A549 (cell line): ENCODE measurements around the gene RAI14.

Experiments
- CHD2 ChIP-seq: fragments of 150-350 bp; IDR thresholded peaks from 2 replicates; pipeline ENCODE4 v1.6.1; 2014; ENCODE audit warnings: low read length; ENCODE audit not compliant: partially characterized antibody
- GATA3 ChIP-seq: IDR thresholded peaks from 2 replicates; pipeline ENCODE4 v1.6.1; 2012; ENCODE audit warnings: borderline replicate concordance
- JUN ChIP-seq, 2 experiments: fragments of >200 bp; sonication (Bioruptor Twin); formaldehyde crosslinking; IDR thresholded peaks; 2 replicates in 1 of 2; 3 replicates in 1 of 2; pipeline ENCODE4 v1.6.1; 2016 to 2017
- KDM5A ChIP-seq: fragments of 200-600 bp; sonication (generic); IDR thresholded peaks from 2 replicates; pipeline ENCODE4 v1.6.1; 2016; ENCODE audit warnings: antibody characterized with exemption, mild to moderate bottlenecking
- MAZ ChIP-seq: fragments of 150-350 bp; IDR thresholded peaks from 2 replicates; pipeline ENCODE4 v1.6.1; 2014; ENCODE audit warnings: antibody characterized with exemption, low read depth, low read length, borderline replicate concordance
- POLR2A ChIP-seq: IDR thresholded peaks from 2 replicates; pipeline ENCODE4 v1.6.1; 2012; ENCODE audit warnings: mild to moderate bottlenecking, low read length
- RAD21 ChIP-seq, 2 experiments: fragments of >200 bp in 1 of 2; sonication (Bioruptor Twin) in 1 of 2; formaldehyde crosslinking in 1 of 2; IDR thresholded peaks in 1 of 2; conservative IDR thresholded peaks in 1 of 2; 2 replicates in 1 of 2; 3 replicates in 1 of 2; pipeline ENCODE4 v1.6.1; 2012 to 2018; ENCODE audit warnings: inconsistent platforms in 1 of 2
- RNF2 ChIP-seq: fragments of 200-600 bp; sonication (generic); IDR thresholded peaks from 2 replicates; pipeline ENCODE4 v1.6.1; 2016; ENCODE audit warnings: low read depth, mild to moderate bottlenecking, antibody characterized with exemption, moderate library complexity, borderline replicate concordance
- SMC3 ChIP-seq: fragments of >200 bp; sonication (Bioruptor Twin); formaldehyde crosslinking; IDR thresholded peaks from 3 replicates; pipeline ENCODE4 v1.6.1; 2018; ENCODE audit warnings: inconsistent platforms
- TF ChIP-seq, protein P1 (sequence below): fragments of >200 bp; sonication (Bioruptor Twin); formaldehyde crosslinking; IDR thresholded peaks from 3 replicates; pipeline ENCODE4 v1.5.1; 2016
- TF ChIP-seq, protein P2 (sequence below): fragments of 250-450 bp; sonication (Bioruptor Pico); IDR thresholded peaks from 2 replicates; pipeline ENCODE4 v1.5.0; 2021; ENCODE audit warnings: mild to moderate bottlenecking, moderate library complexity, borderline replicate concordance

- no peak for TF ChIP-seq JUN (IDR thresholded peaks at IDR 0.05)
- TF ChIP-seq, protein P1, sequence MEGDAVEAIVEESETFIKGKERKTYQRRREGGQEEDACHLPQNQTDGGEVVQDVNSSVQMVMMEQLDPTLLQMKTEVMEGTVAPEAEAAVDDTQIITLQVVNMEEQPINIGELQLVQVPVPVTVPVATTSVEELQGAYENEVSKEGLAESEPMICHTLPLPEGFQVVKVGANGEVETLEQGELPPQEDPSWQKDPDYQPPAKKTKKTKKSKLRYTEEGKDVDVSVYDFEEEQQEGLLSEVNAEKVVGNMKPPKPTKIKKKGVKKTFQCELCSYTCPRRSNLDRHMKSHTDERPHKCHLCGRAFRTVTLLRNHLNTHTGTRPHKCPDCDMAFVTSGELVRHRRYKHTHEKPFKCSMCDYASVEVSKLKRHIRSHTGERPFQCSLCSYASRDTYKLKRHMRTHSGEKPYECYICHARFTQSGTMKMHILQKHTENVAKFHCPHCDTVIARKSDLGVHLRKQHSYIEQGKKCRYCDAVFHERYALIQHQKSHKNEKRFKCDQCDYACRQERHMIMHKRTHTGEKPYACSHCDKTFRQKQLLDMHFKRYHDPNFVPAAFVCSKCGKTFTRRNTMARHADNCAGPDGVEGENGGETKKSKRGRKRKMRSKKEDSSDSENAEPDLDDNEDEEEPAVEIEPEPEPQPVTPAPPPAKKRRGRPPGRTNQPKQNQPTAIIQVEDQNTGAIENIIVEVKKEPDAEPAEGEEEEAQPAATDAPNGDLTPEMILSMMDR: no peak
- TF ChIP-seq POLR2A: no peak
- no peak for TF ChIP-seq MAZ
- TF ChIP-seq GATA3: no peak
- TF ChIP-seq RAD21 (conservative IDR thresholded peaks at IDR 0.05 in 1 of 2, IDR thresholded peaks at IDR 0.05 in 1 of 2): no peak
- TF ChIP-seq, protein P2, sequence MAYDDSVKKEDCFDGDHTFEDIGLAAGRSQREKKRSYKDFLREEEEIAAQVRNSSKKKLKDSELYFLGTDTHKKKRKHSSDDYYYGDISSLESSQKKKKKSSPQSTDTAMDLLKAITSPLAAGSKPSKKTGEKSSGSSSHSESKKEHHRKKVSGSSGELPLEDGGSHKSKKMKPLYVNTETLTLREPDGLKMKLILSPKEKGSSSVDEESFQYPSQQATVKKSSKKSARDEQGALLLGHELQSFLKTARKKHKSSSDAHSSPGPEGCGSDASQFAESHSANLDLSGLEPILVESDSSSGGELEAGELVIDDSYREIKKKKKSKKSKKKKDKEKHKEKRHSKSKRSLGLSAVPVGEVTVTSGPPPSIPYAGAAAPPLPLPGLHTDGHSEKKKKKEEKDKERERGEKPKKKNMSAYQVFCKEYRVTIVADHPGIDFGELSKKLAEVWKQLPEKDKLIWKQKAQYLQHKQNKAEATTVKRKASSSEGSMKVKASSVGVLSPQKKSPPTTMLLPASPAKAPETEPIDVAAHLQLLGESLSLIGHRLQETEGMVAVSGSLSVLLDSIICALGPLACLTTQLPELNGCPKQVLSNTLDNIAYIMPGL (CRISPR knock-in tag): no peak
- TF ChIP-seq CHD2: no peak
- no peak for TF ChIP-seq KDM5A
- no peak for TF ChIP-seq RNF2
- TF ChIP-seq SMC3: no peak
Measured at GRCh38 chr5:34826347-34826746, 170.2 kb downstream of the RAI14 start.
